ENCODE measurements around the gene KRT80.
A peak's percentile ranks its signal among the peaks of the same experiment; 100 is the strongest.

Gene KRT80

DNA sequence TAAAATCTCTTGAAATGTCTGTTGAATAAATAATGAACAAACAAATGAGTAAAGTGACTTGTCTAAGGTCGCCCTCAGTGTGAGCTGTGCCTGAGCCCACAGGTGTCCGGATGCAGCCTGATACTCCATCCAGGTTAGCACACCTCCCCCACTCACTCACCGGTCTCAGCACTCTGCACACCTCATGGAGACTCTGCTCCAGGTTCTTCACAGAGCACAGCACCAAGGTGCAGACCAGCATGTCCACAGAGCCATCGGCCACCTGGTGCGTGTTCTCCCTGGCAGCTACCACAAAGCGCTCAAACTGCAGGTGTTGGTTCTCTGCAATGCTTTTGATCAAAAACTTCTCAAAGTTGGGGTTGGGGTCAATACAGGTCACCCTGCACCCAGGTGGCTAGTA lies 37.1 kb upstream of the KRT80 start:
- no peak for DNase-seq

DNA sequence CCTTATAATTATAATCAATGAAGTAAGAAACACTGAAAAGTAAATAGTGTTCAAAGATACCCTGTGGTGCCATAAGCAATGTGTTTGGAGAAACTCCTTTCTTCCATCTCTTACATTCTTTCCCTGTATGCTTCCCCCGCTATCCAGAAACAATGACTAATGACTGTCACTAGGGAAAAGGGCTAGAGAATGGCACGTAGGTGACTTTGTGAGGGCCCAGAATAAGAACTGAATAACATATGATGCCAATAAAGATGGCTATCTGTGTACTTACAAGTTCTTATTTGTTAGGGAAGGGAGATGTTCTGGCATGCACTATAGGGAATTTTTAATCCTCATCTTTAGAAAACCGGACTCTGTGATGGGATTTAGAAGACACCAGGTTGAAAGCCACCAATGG lies 36.6 kb upstream of the KRT80 start:
- no peak for DNase-seq

DNA sequence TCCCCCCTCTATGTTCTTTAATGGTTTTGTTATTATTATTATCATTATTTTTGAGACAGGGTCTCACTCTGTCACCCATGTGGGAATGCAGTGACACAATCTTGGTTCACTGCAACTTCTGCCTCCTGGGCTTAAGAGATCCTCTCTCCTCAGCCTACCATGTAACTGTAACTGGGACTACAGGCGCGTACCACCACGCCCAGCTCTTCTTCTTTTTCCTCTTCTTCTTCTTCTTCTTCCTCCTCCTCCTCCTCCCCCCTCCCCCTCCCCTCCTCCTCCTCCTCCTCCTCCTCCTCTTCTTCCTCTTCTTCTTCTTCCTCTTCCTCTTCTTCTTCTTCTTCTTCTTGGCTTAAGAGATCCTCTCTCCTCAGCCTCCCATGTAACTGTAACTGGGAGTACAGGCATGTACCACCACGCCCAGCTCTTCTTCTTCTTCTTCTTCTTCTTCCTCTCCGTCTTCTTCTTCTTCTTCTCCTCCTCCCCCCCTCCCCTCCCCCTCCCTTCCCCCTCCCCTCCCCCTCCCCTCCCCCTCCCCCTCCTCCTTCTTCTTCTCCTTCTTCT lies 35.9 kb upstream of the KRT80 start:
- DNase-seq: no peak

DNA sequence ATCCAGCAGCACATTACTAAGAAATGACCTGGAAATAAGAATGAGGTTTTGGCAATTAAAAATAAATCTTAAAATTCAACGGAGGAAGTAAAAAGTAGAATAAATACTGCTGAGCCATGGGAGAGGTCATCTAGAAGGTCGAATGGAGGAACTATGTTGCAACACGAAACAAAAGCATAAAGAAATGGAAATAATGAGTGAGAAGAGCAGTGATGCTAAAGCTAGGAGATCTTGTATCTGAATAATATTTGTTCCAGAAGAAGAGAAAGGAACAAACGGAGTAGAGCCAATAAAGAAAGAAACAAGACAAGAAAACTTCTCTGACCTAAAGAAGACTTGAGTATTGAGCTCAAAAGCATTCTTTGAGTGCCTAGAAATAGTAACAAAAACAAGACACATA lies 34.6 kb upstream of the KRT80 start:
- no peak for DNase-seq

DNA sequence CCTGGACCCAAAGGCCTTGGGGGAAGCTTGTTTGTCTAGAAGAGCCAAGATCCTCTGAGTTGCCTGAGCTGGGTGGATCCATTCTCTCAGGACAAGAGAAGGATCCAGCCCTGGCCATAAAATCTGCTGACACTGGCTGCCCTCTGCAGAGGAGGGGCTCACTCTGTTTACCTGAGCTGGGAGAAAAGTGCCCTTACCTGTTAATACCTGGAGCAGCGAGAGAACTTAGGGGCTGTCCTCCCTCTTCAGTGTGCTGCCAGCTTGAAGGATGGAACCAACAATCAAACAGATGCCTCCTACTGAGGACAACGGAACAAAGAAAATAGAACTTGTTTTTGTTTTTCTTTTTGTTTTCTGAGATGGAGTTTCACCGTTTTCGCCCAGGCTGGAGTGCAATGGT lies 33.9 kb upstream of the KRT80 start:
- DNase-seq: no peak

DNA sequence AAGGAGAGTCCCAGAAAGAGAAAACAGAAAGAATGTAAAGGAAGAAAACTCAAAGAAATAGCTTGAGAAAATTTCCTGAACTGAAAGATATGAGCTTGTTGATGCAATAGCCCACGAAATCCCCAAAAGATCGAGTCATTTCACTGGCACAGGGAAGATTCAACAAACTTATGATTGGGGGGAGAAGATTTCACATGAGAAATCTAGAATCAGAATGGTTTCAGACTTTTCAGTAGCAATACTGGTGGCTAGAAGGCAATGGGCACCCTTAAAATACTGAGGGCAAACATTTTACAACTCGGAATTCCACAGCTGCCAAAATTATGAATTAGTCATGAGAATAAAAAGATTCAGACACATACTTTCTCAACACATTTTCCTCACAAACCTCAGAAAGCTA lies 32.3 kb upstream of the KRT80 start:
- no peak for DNase-seq

DNA sequence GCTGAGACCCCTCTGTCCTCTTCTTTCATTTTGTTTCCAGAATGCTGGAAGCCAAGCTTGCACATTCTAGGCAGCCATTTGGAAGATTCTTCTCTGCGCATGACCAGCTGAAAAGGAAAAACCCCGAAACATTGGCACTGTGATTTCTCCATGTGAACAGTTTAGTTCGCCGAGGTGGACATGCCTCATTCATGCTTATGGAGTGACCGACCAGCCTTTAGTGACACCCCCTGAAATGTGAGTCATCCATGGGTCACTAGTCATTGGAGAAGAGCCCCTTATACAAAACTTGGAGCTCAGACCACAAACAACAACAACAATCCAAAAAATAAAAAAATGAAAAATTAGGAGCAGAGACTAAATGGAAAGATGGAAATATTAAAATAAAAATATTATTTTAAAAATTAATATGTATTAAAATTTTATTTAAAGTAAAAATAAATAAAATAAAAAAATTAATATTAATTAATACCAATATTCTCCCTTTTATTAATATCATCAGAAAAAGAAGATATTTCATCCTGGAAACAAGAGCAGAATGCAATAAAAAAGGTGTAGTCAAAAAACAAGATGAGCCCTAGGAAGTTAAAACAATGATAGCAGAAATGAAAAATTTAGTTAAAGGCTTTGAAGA lies 31.7 kb upstream of the KRT80 start:
- DNase-seq: no peak

DNA sequence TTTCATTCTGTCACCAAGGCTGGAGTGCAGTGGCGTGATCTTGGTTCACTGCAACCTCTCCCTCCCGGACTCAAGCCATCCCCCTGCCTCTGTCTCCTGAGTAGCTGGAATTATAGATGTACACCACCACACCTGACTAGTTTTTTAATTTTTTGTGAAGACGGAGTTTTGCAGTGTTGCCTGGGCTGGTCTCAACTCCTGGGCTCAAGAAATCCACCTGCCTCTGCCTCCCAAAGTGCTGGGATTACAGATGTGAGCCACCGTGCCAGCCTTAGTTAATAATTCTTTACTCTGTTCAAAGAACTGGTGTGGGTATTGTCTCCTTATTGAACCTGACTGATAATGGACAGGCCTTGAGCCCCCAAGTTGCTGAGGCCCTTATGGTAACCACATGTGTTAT lies 30.9 kb upstream of the KRT80 start:
- DNase-seq: no peak

DNA sequence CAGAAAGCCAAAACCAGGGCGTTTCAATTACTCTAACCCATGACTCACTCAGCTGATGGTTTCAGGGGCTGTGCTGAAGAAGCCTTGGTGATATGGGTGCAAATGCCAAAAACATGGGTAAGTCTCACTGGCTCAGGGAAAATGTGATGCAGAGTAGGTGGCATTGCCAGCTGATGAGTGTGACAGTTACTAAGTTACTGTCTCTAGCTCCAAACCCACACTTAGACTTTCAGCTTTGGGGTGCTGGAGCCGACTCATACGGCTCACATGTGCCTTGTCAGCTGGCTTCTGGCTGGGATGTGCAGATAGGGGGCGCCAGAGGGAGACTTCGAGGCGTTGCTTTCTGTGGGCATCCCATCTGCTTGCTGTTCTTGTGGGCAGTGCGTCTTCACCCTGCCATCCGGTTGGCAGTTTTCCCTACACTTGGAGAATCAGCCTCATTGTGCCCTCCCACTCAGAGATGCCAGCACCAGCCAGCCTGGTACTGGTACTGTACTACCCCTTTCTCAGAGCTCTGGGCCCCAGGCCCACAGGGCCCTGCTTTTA lies 30.2 kb upstream of the KRT80 start:
- peak; percentile 46 to 50 for DNase-seq

DNA sequence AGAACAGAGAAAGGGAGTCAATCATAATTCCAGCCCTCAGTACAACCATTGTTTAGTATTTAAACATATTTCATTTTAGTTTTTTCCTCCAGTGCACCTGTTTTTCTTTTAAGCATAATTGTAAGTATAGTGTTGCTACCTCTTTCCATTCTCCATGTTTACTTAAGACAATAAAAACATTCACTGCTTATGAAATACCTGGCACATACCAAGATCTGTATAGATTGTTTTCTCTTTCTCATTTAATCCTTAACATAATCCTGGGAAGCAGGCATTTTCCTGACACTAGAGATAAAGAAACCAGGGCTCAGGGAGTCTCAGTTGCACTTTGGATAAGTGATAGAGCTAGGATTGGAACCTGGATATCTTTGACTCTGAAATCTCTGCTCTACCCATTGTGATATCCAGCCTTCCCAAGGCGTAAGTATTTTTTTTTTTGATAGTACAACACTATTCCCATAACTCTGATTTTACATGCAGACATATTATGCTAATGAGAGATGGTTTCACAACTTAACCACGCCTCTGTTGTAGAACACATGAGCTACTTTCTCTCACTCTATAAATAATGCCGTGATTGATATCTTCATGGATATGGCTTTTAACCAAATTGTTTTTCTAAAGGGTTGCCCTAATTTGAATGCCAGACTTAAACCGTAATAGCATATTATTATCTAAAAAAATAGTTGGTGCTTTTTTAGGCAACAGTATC lies 29.4 kb upstream of the KRT80 start:
- no peak for DNase-seq

DNA sequence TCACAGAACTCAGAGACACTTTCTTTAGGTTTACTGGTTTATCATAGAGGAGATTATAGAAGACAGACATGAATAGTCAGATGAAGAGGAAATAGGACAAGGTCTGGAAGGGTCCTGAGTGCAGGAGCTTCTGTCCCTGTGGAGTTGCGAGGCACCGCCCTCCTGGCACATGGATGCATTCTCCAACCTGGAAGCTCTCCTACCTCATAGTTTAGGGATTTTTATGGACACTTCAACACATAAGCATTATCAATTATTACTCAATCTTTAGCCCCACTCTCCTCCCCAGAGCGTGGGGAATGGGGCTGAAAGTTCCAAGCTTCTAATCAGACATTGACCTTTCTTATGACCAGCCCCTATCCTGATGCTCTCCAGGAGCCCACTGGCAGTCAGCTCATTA lies 28.7 kb upstream of the KRT80 start:
- no peak for DNase-seq

DNA sequence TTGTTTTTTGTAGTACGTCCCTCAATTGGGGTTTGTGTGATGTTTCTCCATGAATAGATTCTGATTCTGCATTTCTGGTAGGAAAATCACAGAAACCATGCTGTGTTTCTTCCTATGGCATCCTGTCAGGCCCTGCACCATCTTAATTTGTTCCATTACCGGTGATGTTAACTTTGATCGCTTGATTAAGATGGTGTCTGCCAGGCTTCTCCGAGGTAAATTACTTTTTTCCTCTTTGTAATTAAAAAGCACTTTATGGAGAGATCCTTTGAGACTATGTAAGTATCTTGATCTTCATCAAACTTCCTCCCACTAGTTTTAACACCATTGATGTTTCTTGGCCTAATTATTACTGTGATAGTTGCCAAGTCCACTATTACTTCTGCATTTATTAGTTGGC lies 26.2 kb upstream of the KRT80 start:
- no peak for DNase-seq

DNA sequence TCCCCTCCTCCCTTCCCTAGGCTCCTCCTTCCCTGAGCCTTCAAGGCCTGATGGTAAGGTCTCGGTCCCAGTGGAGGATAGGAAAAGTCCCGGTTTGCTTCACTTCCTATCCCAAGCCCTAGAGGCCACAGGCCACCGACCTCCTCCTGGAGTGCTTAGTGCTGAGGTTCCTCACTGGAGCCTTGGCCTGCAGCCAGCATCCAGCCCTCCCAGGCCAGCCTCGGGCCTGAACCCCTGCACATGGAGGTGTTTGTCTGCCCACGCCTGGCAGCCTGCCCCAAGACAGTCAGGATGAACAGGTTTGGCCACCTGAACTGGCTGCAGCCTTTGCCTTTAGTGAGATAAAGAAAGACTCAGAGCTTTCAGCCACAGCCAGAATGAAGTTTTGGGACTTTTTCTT lies 25.4 kb upstream of the KRT80 start:
- DNase-seq: no peak

DNA sequence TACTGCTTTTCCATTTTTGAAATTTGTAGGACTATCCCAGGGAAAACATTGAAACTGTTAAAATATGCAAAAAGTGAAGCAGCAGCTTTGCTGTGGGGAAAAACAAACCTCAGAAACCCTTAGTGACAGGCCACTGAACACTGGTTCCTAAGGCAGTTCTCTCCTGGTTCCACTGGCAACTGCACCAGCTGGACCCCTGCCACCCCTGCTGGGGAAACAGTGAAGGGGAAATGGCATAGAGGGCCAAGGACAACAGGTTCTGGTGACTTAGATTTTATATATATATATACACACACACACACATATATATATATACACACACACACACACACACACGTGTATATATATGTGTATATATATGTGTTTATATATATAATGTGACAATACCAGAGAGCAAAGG lies 25.0 kb upstream of the KRT80 start:
- DNase-seq: no peak

DNA sequence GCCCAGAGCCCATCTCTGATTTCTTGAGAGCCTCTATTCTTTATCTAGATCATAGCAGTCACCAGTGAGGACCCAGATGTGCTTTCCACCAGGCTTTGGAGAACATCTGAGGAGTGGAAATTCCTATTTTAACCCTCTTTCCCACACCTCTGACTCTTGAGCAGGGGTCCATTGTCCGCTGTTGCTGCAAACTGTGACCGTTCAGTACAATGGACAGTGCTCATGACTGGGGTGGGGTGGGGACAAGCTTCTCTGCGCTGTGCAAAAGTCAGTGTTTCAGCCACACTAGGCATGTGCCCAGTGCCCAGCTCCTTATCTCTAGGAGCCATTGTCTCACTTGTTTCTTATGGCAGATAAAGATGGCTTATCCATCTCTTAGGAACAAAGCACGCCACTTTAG lies 24.3 kb upstream of the KRT80 start:
- DNase-seq: no peak

DNA sequence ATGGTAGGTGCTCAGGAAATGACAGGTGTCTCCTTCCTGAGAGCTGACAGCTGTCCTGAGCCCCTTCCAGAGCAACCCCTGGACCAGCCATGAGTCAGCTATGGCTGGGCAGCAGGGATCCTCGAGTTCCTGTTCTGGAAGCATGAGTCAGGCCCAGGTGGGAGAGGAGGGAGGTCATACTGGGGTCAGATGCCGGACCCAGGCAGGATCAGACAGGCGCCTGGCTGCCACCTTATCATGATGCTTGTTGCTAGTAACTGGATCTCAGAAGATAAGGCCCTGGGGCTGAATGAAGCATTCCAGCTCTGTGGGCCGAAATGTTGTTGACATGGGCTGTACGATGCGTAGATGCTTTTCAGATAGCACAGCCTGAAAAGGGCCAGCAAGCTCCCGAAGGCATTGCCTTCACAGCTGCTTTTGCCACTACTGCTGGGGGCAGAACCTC lies 23.8 kb upstream of the KRT80 start:
- no peak for DNase-seq

DNA sequence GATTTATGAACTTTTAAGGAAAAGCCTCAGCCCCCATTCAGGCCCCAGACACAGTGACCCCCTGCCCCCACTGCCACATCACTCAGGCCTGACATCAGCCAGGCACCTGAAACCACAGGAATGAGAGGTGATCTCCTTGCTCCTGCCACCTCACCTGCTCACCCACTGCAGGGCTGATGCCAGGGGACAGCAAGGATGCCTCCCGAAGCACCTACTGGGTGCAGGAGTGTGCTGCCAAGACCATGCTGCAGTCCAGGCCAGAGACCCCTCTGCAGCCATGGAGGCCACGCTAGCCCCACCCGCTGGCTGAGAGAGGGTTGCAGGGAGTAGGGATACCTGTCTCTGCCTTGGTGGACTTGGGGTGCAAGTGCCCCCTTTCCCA lies 22.6 kb upstream of the KRT80 start:
- no peak for DNase-seq

DNA sequence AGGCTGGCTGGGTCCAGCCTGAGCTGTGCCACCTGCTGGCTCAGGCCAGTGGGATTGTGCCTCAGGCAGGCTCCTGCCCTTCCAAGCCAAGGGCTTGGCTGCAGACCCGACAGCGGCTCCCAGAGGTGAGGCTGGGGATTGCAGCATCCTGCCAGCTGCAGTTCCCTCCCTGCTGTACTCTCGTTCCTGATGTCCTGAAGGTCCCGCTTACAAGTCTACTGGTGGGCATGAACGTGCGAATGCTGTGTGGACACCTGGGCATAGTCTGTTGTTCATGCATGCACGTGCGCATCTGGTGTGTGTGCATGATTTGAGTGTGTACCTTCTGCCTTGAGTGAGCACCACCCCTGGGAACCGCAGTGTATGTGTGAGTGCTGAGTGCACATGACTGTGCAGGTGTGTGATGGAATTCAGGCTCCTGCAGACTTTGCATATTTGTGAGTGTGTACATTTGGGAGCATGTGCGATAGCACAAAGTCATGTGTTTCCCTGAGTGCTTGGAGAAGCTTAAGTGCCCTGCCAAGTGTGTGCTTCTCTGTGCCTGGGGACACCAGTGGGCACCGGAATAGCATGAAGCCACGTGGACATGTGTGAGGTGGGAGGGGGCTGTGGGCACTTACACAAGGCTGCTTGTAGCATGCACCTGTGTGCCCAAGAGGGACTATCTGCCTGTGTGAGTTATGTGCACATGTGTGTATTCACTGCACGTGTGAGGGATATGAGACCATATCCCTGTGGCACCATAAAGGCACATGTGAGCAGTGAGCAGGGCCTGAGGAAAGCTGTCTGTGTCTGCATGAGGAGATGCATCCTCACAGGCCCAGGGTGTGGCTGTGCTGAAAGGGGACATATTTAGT lies 22.0 kb upstream of the KRT80 start:
- peak; percentile 25 to 29 for DNase-seq

DNA sequence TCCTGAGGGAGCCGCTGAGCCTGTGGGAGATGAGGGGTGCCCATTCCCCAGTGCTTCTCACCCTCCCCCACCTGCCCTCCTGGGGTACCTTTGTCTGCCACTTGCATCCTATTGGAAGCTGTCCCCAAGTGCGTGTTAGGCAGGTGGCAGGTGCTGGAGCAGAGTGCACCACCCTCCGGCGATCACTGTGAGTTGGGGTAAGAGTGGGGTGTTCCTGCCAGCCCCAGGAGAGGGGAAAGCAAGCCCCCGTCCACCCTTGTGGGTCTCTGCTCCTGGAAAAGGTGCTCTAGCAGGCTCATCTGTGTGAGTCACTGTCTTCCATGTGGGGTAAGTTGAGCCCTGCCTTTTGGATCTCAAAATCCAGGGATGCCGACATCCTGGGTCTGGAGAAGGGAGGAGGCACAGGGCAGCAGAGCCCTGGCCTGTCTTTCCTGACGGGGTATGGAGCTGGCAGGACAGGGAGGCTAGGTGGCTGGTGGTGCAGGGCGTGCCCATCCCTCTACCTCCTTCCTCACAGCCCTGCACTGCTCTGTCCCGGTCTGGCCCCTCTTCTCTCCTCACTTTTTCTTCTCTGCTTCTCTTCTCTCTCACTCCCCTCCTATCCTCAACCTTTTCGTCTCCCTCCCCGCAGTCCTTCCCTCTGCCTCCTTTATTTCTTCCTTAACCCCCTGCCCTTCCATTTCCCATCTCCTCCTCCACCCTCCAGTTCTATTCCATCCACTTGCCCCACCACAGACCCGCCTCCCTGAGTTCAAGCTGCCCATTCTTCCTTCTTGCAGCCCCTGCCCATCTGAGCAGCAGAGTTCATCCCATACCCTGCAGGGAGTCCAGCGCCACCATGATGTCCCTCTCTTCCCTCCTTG lies 21.1 kb upstream of the KRT80 start:
- no peak for DNase-seq

DNA sequence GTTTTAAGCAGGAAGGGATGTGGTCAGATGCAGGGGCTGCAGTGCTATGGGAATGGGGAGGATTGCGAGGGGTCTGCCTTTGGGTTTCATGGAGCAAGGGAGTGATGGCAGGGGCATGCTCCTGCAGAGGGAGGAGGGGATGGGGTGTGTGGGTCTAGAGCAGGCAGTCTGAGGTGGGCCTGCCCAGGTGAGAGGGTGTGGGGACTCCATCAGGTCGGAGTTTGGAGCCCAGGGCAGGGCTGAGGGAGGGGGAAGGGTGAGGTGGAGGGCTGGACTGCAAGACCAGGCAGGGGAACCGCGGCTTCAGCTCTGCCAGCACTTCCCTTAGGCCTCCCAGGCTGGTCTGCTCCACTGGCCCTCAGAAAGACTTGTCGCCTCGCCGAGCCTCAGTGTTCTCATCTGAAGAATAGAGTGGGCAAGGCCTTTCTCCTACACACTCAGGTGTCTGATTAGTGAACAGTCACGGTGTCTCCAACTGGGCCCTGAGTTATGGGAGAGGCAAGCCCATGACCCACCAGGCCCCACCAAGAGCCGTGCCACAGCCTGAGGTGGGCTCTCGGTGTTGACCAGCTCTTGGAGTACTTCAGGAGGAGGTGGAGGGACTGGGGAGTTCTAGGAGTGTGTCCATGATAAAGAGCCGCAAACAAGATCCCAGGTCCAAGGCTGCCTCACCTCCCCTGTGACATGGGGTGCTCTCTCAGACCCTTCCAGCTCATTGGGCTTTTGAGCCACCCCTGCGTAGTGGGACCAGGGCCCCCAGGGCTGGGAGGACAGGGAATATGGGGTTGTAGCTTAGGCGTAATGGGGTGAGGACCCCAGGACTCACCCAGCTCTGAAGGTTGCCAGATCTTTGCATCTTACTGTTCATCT lies 20.1 kb upstream of the KRT80 start:
- DNase-seq: no peak

DNA sequence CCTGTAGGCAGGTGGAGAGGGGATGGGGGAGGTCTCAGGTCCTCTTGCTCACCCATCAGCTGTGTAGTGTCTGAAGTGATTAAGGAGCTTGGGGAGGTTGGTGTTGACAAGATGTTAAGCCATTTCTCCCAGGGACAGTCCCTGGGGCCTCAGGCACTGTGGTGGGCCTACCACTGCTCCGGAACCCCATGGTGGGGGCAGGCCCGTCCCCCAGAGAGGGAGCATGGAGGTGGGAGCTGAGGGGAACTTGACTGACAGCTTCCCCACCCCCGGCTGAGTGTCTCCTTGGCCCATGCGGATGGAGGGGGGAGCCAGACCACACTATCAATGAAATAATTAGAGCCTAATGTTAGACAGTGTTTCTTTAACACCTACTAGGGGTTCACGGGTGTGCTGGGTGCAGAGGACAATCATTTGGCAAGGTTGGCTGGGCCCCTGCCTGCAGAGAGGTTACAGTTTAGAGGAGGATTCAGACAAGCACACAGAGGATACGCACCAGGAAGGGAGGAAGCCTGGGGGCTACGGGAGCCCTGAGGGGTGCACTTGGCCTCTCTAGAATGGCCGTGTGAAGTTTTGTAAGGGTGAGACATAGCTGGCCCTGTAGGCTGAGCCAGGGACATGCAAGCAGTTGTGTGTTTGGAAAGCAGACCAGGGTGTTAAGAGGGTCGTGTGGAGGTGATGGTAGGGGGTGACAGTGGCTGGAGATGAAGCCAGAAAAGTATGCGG lies 19.3 kb upstream of the KRT80 start:
- no peak for DNase-seq

All from activated CD4-positive, alpha-beta T cell treated with anti-CD3 and anti-CD28 coated beads, Interleukin-2, amount 50 U/mL, for 4 hours (primary cell).